Psoas muscle (tissue), 8 donors: ENCODE data around the gene RAB31. TPM values are rescaled to one million over a fixed set of nuclear protein-coding genes. Genes with fewer than 3 reads are reported as not detected.

ENCODE experiments used
- ATAC-seq, 4 donors: fragments of 200-7000 bp; cut with Tn5 transposase; one replicate each; pipeline ENCODE4 v1.9.1; 2020; ENCODE audit warnings: moderate library complexity in 3 of 4, mild to moderate bottlenecking in 2 of 4
- DNase-seq, 2 donors: peaks; one replicate each; pipeline ENCODE4 v3.0.0-alpha.2; 2020
- H3K27ac ChIP-seq: fragments of 200-600 bp; one replicate; pipeline ENCODE4 v1.8.0; 2022
- H3K27me3 ChIP-seq, 3 donors: fragments of 200-600 bp in 1 of 3; one replicate each; pipeline versions ENCODE4 v1.6.1 to v1.8.0; 2013 to 2022; ENCODE audit warnings: low read length in 2 of 3, mild to moderate bottlenecking in 2 of 3, moderate library complexity in 1 of 3; ENCODE audit not compliant: insufficient read depth in 3 of 3
- H3K36me3 ChIP-seq, 2 donors: fragments of 200-600 bp in 1 of 2; one replicate each; pipeline versions ENCODE4 v1.6.1 to v1.8.0; 2013 to 2022; ENCODE audit warnings: low read depth in 1 of 2, mild to moderate bottlenecking in 1 of 2, moderate library complexity in 1 of 2; ENCODE audit not compliant: insufficient read depth in 1 of 2
- H3K4me1 ChIP-seq: fragments of 200-600 bp; one replicate; pipeline ENCODE4 v1.8.0; 2022
- H3K4me3 ChIP-seq: fragments of 200-600 bp; one replicate; pipeline ENCODE4 v1.8.0; 2022; ENCODE audit warnings: mild to moderate bottlenecking
- H3K9me3 ChIP-seq: fragments of 200-600 bp; one replicate; pipeline ENCODE4 v1.8.0; 2022
- WGBS, 3 donors: extraction: QIAGEN DNeasy Blood & Tissue Kit; methylation state at CpG; one replicate each; pipeline versions ENCODE4 v1.1.6 to v1.1.7; 2013; 5-methylcytosine and 5-hydroxymethylcytosine counted together
- intact Hi-C, 2 donors: fragments of 100-400 bp; cut with DNase I; formaldehyde crosslinking; loops; one replicate each; pipeline versions ENCODE4 v1.11.0 to v1.14.2; 2022
- polyA plus RNA-seq, 3 donors: library from polyadenylated mRNA; stranded (reverse); fragments of 200-250 nt; gene quantifications; one replicate each; pipeline ENCODE4 v1.2.3, GENCODE V29; 2013
- total RNA-seq, 4 donors: library from RNA; stranded (reverse); fragmentation: NEBNext Ultra II Directional in 2 of 4; extraction: Animal tissue kit (Norgen Biotek cat#: 25700) in 2 of 4; gene quantifications; one replicate each; pipeline versions ENCODE4 v1.2.1 to v1.2.4, GENCODE V29; 2021 to 2023
- TF ChIP-seq, protein P1 (sequence below): fragments of 200-600 bp; IDR thresholded peaks from one replicate; pipeline ENCODE4 v1.8.0; 2022; ENCODE audit warnings: antibody characterized with exemption
- donor health status: healthy with polysubstance abuse.
- donor health status: DM: no; HTN: no; CAD: no; lungs with moderate emphysema.
- donor health status: Bipolar disorder and iron deficiency.
- donor health status: healthy.
- donor health status: DM: yes; HTN: yes; CAD: no.
- donor health status: DM: no; HTN: no; CAD: no.
- donor health status: DM: no; HTN: no; CAD: no.
- donor health status: DM: yes; HTN: yes; CAD: no.

The RAB31 gene
- total and polyA plus RNA-seq, 7 donors: 2.2 to 8.9 (median 5.3) TPM

DNA sequence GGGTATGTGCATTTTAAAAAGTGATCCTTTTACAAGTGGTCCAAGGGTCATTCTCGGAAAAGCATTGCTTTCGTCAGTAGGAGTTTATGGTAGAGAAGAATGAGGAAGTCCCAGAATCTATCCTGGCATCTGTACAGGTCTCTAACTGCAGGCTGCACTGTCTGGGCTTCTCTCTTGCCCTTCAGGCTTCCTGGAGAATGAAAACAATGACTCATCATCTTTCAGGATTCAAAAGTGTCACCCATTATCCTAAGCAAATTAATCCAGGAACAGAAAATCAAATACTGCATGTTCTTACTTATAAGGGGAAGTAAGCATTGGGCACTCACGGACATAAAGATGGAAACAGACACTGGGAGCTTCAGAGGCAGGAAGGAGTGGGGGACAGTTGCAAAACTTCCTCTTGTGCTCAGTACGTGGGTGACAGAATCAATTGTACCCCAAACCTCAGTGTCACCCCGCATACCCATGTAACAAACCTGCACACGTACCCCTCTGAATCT, 117.5 kb downstream of the RAB31 start:
- H3K36me3 ChIP-seq: no peaks in the 10 kb centered on the region
- no peak overlapping the region for H3K4me3 ChIP-seq
- no peaks in the 10 kb centered on the region for H3K27me3 ChIP-seq
- peaks cover 37% of the 10 kb centered on the region for H3K4me1 ChIP-seq
- no peaks in the 10 kb centered on the region for H3K9me3 ChIP-seq
- H3K27ac ChIP-seq: peak overlapping the region; percentile 74
- TF ChIP-seq, protein P1, sequence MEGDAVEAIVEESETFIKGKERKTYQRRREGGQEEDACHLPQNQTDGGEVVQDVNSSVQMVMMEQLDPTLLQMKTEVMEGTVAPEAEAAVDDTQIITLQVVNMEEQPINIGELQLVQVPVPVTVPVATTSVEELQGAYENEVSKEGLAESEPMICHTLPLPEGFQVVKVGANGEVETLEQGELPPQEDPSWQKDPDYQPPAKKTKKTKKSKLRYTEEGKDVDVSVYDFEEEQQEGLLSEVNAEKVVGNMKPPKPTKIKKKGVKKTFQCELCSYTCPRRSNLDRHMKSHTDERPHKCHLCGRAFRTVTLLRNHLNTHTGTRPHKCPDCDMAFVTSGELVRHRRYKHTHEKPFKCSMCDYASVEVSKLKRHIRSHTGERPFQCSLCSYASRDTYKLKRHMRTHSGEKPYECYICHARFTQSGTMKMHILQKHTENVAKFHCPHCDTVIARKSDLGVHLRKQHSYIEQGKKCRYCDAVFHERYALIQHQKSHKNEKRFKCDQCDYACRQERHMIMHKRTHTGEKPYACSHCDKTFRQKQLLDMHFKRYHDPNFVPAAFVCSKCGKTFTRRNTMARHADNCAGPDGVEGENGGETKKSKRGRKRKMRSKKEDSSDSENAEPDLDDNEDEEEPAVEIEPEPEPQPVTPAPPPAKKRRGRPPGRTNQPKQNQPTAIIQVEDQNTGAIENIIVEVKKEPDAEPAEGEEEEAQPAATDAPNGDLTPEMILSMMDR: no peak
- peak in 3 of 4 donors; percentile 27 to 43 (median 29) for ATAC-seq
- no peak for DNase-seq
- WGBS, 3 donors: 51 to 60% (median 56%) methylated on average over 6 of the region's 6 CpGs
- intact Hi-C loops: no loop called here

DNA sequence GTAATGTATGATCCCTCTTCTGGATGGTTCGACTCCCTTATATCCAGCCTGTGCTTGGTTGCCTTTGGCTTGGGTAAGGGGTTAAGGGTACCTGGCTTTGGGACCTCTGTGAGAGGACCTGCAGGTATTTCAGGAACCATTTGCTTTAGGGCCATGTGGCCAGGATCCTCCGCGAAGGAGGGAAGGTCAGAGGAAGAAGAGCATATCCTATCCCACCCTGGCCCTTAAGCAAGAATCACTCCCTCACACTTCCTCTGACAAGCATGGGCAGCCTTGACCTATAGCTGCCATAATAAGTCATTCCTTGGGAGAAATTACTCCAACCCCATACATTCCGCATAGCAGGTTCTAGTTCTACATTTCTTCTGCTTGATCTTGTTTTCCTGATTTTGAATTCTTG, 118.6 kb downstream of the RAB31 start:
- DNase-seq (no peak), ATAC-seq (no peak)
- Histone ChIP-seq H3K4me3 (no peak overlapping the region), H3K27me3 (no peaks in the 10 kb centered on the region), H3K36me3 (no peaks in the 10 kb centered on the region), H3K9me3 (no peaks in the 10 kb centered on the region), H3K27ac (peak overlapping the region; percentile 25), H3K4me1 (peaks cover 37% of the 10 kb centered on the region)
- TF ChIP-seq, protein P1: no peak
- 93 to 100% (median 96%) methylated on average over 4 of the region's 4 CpGs for WGBS, 3 donors
- intact Hi-C loops: no loop called here

DNA sequence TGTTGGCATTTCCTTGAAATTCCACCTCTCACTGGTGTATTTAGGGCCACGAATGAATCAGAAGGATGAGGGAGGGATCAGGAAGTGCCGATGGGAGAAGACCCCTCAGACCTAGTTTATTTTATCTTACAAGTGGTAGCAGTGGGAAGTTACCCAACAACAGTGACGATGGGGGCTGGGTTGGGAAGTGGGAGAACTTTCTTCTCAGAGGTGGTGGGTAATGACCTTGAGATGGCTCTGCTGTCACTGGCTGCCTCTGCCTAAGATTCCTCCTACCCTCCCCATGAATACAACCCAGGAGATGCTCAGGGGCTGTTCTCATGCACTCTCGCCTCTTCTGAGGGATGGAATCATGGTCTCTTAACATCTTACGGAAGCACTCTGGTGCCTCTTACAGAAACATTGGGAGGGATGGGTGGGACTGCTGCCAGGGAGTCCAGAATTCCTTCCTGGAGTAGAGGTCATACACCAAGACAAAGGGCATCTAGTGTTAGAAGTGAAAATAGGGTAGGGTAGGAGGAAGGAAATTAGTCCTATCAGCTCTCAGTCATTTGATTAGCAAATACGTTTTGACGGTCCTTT, 119.2 kb downstream of the RAB31 start:
- intact Hi-C loops: no loop called here
- H3K36me3 ChIP-seq: no peaks in the 10 kb centered on the region
- DNase-seq (no peak), ATAC-seq (no peak)
- peak overlapping the region; percentile 25 for H3K27ac ChIP-seq
- no peak overlapping the region for H3K4me3 ChIP-seq
- 85 to 87% (median 86%) methylated on average over 7 of the region's 7 CpGs for WGBS, 3 donors
- peaks cover 37% of the 10 kb centered on the region for H3K4me1 ChIP-seq
- TF ChIP-seq, protein P1: no peak
- H3K9me3 ChIP-seq: no peaks in the 10 kb centered on the region
- H3K27me3 ChIP-seq: no peaks in the 10 kb centered on the region

DNA sequence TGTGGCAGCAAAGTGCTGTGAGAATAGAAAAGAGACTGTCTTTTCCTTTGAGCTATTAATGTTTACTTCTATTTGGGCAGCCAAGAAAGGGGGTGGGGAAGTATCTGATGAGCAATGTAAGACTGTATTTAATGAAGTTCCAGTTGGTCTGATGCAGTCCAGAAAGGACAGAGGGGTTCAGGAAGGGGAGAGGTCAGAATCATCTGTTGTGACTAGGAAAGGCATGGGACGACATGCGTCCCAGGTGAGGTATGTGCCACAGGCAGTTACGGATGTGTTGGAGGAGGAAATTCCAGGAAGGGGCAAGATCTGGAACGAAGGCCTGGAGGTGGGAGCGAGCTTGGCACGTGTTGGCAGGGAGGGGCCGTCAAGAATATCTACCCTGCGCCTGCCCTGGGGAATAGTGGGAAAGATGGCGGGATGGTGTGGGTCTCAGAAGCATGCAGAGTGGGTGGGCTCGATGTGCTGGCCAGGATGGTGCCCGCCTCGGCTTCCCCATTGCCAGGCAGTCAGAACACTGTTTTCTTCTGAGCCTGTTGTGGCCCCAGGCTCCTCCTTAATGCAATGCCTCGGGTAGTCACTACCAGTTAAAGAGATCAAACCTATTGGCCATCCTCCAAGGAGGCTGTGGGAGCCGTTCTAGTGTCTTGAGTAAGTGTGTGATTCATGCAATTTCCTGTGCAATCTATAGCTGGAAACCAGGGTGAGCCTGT, 119.8 kb downstream of the RAB31 start:
- peaks cover 35% of the 10 kb centered on the region for H3K4me1 ChIP-seq
- 79 to 81% (median 81%) methylated on average over 14 of the region's 14 CpGs for WGBS, 3 donors
- H3K4me3 ChIP-seq: no peak overlapping the region
- TF ChIP-seq, protein P1: no peak
- H3K9me3 ChIP-seq: no peaks in the 10 kb centered on the region
- ATAC-seq (peak in 2 of 4 donors; percentile 21 to 38), DNase-seq (peak in 1 of 2 donors; percentile 37)
- intact Hi-C loops: no loop called here
- no peaks in the 10 kb centered on the region for H3K36me3 ChIP-seq
- no peaks in the 10 kb centered on the region for H3K27me3 ChIP-seq
- peak overlapping the region; percentile 25 for H3K27ac ChIP-seq
